ENCODE results near the gene HEXA. TPM values are rescaled to one million over a fixed set of nuclear protein-coding genes. Genes with fewer than 3 reads are reported as not detected.
"Not testable (repeated sequence)": the region's sequence is repeated elsewhere in the genome, so short reads cannot be mapped to it uniquely, and the experiment has no call there.

HEXA gene
- total RNA-seq, 1 donor from 2014 or later, result 102 TPM

GRCh38 chr15:72389231-72389630 lies 13.4 kb upstream of the HEXA start:
- Mint-ChIP-seq H3K4me3 (no peak overlapping the region), H3K9me3 (no peaks in the 10 kb centered on the region), H3K27ac (no peak overlapping the region), H3K36me3 (ENCODE audit: low read depth) (no peaks in the 10 kb centered on the region), H3K27me3 (peaks cover 29% of the 10 kb centered on the region), H3K4me1 (no peaks in the 10 kb centered on the region)
- ChIA-PET POLR2A (interaction anchor here (0.6 kb wide), 1 partner anchor 50 kb away, joined by 5 read pairs; no protein-coding TSS in a partner anchor), CTCF (no interaction called here)
- intact Hi-C loops (cut with micrococcal nuclease), result no loop called here
- ATAC-seq (ENCODE audit: low read depth) (no peak), DNase-seq (no peak)
- TF ChIP-seq, protein P1, sequence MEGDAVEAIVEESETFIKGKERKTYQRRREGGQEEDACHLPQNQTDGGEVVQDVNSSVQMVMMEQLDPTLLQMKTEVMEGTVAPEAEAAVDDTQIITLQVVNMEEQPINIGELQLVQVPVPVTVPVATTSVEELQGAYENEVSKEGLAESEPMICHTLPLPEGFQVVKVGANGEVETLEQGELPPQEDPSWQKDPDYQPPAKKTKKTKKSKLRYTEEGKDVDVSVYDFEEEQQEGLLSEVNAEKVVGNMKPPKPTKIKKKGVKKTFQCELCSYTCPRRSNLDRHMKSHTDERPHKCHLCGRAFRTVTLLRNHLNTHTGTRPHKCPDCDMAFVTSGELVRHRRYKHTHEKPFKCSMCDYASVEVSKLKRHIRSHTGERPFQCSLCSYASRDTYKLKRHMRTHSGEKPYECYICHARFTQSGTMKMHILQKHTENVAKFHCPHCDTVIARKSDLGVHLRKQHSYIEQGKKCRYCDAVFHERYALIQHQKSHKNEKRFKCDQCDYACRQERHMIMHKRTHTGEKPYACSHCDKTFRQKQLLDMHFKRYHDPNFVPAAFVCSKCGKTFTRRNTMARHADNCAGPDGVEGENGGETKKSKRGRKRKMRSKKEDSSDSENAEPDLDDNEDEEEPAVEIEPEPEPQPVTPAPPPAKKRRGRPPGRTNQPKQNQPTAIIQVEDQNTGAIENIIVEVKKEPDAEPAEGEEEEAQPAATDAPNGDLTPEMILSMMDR (IDR thresholded peaks at IDR 0.05), result no peak

GRCh38 chr15:72387741-72388140 lies 11.9 kb upstream of the HEXA start:
- H3K9me3 Mint-ChIP-seq, result no peaks in the 10 kb centered on the region
- CTCF ChIA-PET, result no interaction called here
- no peak overlapping the region for H3K4me3 Mint-ChIP-seq
- peaks cover 31% of the 10 kb centered on the region for H3K27me3 Mint-ChIP-seq
- ATAC-seq (ENCODE audit: low read depth) (no peak), DNase-seq (no peak)
- POLR2A ChIA-PET, result no interaction called here
- intact Hi-C loops (cut with micrococcal nuclease), result no loop called here
- no peaks in the 10 kb centered on the region for H3K36me3 Mint-ChIP-seq (ENCODE audit: low read depth)
- TF ChIP-seq, protein P1 (IDR thresholded peaks at IDR 0.05), result no peak
- H3K4me1 Mint-ChIP-seq, result no peaks in the 10 kb centered on the region
- H3K27ac Mint-ChIP-seq, result no peak overlapping the region

DNA sequence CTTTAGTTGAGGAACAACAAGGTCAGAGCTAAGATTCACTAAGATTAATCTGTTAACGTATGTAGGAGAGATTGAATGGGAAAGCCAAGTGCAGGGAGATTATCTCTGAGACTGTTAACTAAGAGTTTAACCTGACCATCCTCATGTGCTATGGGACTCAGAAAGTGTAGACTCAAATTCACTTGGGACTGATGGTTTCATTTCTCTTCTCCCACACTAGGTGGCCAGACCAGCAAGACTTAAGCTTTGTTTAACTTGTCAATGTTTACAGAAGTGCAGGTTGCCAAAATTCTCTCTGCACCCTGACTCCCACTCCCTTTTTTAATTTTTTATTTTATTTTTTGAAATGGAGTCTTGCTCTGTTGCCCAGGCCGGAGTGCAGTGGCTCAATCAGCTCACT lies 6.3 kb upstream of the HEXA start:
- intact Hi-C loops (cut with micrococcal nuclease), result no loop called here
- Mint-ChIP-seq H3K9me3 (no peaks in the 10 kb centered on the region), H3K27ac (no peak overlapping the region), H3K27me3 (peaks cover 18% of the 10 kb centered on the region), H3K4me3 (no peak overlapping the region), H3K36me3 (ENCODE audit: low read depth) (no peaks in the 10 kb centered on the region), H3K4me1 (peaks cover 6% of the 10 kb centered on the region)
- no peak for ATAC-seq (ENCODE audit: low read depth)
- no peak for DNase-seq
- ChIA-PET POLR2A (no interaction called here), CTCF (no interaction called here)
- TF ChIP-seq, protein P1 (IDR thresholded peaks at IDR 0.05), result no peak

GRCh38 chr15:72380743-72381142 lies 4.9 kb upstream of the HEXA start:
- Mint-ChIP-seq H3K4me1 (peaks cover 15% of the 10 kb centered on the region), H3K4me3 (no peak overlapping the region), H3K36me3 (ENCODE audit: low read depth) (peaks cover 6% of the 10 kb centered on the region), H3K27ac (no peak overlapping the region), H3K27me3 (peaks cover 14% of the 10 kb centered on the region), H3K9me3 (no peaks in the 10 kb centered on the region)
- intact Hi-C loops (cut with micrococcal nuclease), result no loop called here
- ChIA-PET CTCF (no interaction called here), POLR2A (no interaction called here)
- no peak for DNase-seq
- TF ChIP-seq, protein P1 (IDR thresholded peaks at IDR 0.05), result no peak
- no peak for ATAC-seq (ENCODE audit: low read depth)

DNA sequence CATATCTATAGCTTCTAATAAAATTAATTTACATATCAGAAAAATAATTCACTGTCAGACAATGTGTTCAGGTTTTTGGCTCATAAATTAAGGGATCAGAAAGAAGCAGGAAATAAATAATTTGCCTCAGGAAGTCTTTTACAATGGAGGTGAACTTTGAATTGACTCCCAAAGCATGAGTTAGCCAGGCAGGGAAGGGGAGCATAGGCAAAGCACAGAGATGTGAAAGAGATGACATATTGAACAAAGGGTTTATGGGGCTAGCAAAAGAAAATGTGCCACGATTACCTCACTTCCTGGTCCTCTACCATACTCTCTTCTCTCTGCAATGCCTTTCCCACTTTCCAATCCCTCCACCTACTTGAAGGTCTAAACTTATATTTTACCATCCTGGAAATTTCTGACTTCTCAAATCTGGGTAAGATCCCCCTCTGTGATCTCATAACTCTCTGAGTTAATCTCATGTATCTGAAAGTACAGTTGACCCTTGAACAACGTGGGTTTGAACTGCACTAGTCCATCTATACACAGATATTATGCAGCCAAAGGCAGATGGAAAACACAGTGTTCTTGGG lies 4.1 kb upstream of the HEXA start:
- H3K9me3 Mint-ChIP-seq, result no peaks in the 10 kb centered on the region
- H3K27me3 Mint-ChIP-seq, result peaks cover 9% of the 10 kb centered on the region
- intact Hi-C loops (cut with micrococcal nuclease), result loop anchor here (5.0 kb wide), 2 partner anchors 152 to 263 kb away; partner anchors contain the start of genes MYO9A and SENP8
- ATAC-seq (ENCODE audit: low read depth) (no peak), DNase-seq (no peak)
- CTCF ChIA-PET, result no interaction called here
- peaks cover 12% of the 10 kb centered on the region for H3K36me3 Mint-ChIP-seq (ENCODE audit: low read depth)
- no peak overlapping the region for H3K4me3 Mint-ChIP-seq
- POLR2A ChIA-PET, result no interaction called here
- H3K27ac Mint-ChIP-seq, result no peak overlapping the region
- TF ChIP-seq, protein P1 (IDR thresholded peaks at IDR 0.05), result no peak
- H3K4me1 Mint-ChIP-seq, result peaks cover 21% of the 10 kb centered on the region

GRCh38 chr15:72379106-72379505 lies 3.3 kb upstream of the HEXA start:
- POLR2A ChIA-PET; H3K4me3 Mint-ChIP-seq; ATAC-seq (ENCODE audit: low read depth); DNase-seq; CTCF ChIA-PET; H3K27me3 Mint-ChIP-seq; H3K9me3 Mint-ChIP-seq; H3K27ac Mint-ChIP-seq: not testable (repeated sequence)
- intact Hi-C loops (cut with micrococcal nuclease), result loop anchor here (5.0 kb wide), 2 partner anchors 153 to 262 kb away; partner anchors contain the start of genes MYO9A and SENP8
- Mint-ChIP-seq H3K4me1 (peaks cover 30% of the 10 kb centered on the region), H3K36me3 (ENCODE audit: low read depth) (peaks cover 12% of the 10 kb centered on the region)

All from activated B cell treated with CpG ODN at 0.5 μM for 24 hours (primary cell).